AG09309 (cell line): ENCODE data around the gene RFNG.

Experiments used
- DNase-seq: peaks from one replicate; pipeline ENCODE4 v3.0.0-alpha.2; 2010; ENCODE audit warnings: low read depth
- H3K4me3 ChIP-seq: 2 replicates; pipeline ENCODE4 v1.5.1; 2011; ENCODE audit warnings: mild to moderate bottlenecking, low read depth, low read length, moderate library complexity; ENCODE audit not compliant: control insufficient read depth
- TF ChIP-seq, protein P1 (sequence below): IDR thresholded peaks from 2 replicates; pipeline ENCODE4 v1.5.1; 2011; ENCODE audit warnings: mild to moderate bottlenecking, low read depth, low read length, inconsistent platforms; ENCODE audit not compliant: insufficient read depth, control insufficient read depth; ENCODE audit errors: missing control alignments

Gene RFNG

DNA sequence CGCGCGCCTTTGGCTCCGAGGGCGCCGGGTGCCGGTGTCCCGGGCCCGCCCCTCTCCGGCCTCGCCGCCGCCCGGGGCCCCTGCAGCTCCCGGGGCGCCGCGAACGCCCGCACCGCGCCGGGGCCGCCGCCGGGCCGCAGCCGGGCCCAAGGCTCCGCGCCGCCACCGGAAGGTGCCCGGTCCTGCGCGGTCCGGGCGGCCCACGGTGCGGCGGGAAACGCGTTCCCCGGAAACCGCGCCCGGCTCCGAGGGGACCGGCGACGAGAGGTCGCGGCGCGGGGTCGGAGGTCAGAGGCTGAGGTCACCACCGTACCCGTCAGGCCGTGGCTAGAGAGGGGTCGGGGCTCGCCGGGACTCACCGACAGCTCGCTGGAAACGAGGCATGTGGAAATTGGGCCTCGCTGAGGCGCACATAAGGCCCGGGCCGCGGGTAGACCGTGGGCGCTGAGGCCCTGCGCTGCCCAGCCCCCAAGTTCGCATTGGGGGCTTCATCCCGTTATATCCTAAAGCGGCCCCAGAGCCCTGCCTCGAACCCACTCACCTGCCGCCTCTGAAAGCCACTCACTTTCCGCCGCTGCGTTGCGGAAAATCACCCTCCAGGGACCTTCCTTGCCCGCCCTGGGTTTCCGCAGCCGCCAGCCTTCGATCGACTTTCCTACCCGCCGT is 14.2 kb upstream of the RFNG start, which contains the start of gene DUS1L:
Gene DUS1L, minus strand, starts transcription at position 167 of the 666 bp plus-strand sequence. CDS start 745 bp downstream, outside the sequence.
- no peak for DNase-seq
- peak within 1 kb of the TSS; percentile 84 for H3K4me3 ChIP-seq
- TF ChIP-seq, protein P1, sequence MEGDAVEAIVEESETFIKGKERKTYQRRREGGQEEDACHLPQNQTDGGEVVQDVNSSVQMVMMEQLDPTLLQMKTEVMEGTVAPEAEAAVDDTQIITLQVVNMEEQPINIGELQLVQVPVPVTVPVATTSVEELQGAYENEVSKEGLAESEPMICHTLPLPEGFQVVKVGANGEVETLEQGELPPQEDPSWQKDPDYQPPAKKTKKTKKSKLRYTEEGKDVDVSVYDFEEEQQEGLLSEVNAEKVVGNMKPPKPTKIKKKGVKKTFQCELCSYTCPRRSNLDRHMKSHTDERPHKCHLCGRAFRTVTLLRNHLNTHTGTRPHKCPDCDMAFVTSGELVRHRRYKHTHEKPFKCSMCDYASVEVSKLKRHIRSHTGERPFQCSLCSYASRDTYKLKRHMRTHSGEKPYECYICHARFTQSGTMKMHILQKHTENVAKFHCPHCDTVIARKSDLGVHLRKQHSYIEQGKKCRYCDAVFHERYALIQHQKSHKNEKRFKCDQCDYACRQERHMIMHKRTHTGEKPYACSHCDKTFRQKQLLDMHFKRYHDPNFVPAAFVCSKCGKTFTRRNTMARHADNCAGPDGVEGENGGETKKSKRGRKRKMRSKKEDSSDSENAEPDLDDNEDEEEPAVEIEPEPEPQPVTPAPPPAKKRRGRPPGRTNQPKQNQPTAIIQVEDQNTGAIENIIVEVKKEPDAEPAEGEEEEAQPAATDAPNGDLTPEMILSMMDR: no peak

GRCh38 chr17:82065193-82065637 is 13.6 kb upstream of the RFNG start:
- DNase-seq: no peak
- TF ChIP-seq, protein P1: no peak
- H3K4me3 ChIP-seq: peak overlapping the region; percentile 84

GRCh38 chr17:82064433-82065192 is 13.0 kb upstream of the RFNG start:
- DNase-seq: no peak
- H3K4me3 ChIP-seq: peak overlapping the region; percentile 84
- TF ChIP-seq, protein P1: no peak

GRCh38 chr17:82063424-82064415 is 12.1 kb upstream of the RFNG start:
- TF ChIP-seq, protein P1: no peak
- no peak for DNase-seq
- no peak overlapping the region; the same call in 1 of the 2 replicates for H3K4me3 ChIP-seq

DNA sequence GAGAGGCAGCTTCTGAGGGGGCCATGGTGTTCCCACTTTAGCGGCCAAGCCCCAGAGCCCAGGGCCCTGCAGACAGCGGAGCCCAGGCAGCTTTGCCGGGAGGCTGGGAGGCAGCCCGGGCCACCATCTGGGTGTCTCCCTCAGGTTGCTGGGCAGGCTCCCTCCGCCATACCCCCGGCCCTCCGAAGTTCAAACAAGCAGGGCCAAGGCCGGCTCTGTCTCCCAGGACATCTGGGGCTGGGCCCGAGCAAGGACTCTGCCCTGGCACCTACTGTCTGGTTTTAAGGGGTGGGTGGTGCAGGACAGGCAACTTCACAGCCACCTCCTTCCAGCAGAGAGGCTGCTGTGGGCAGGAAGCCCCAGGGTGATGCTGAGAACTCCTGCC is 11.4 kb upstream of the RFNG start:
- DNase-seq: no peak
- H3K4me3 ChIP-seq: no peak overlapping the region
- TF ChIP-seq, protein P1: no peak

- no peak overlapping the region for H3K4me3 ChIP-seq
- DNase-seq: no peak
- TF ChIP-seq, protein P1: no peak
Measured at GRCh38 chr17:82062076-82062983, 10.7 kb upstream of the RFNG start.
